HG02870 (cell line): Measurements from ENCODE around the gene WDR45B.

Experiments
- ATAC-seq: cut with Tn5 transposase; IDR thresholded peaks from one replicate; pipeline ENCODE4 v1.9.1; 2021; ENCODE audit warnings: mild to moderate bottlenecking, moderate library complexity; ENCODE audit not compliant: unreplicated experiment

WDR45B gene

DNA sequence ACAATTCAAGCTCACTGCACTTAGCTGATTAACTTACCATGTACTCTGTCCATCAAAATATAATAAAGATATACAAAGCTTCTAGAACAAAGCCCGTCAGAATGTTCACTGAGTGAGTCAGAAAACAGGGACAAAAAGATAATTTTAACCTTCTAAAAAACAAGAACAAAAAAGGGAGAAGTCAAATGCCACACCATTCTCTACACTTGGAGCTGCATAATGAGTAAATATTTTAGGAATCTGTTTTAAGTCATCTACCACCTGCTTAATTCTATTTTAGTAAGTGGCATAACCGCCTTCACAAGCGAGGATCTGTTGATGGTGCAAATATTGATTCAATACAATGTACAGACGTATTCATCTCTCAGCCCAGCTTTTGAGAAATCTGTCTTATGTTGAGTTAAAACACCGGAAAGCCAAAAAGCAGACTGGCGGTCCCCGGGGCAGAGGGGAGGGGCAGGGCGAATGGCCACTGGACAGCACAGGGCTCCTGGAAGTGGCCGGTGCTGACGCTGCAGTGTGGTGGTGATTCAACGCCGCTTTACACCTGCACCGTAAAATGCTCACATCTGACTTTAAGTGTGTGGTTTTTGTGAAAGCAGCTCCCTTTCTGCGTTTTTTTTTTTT lies 30.1 kb upstream of the WDR45B start:
- no peak for ATAC-seq

DNA sequence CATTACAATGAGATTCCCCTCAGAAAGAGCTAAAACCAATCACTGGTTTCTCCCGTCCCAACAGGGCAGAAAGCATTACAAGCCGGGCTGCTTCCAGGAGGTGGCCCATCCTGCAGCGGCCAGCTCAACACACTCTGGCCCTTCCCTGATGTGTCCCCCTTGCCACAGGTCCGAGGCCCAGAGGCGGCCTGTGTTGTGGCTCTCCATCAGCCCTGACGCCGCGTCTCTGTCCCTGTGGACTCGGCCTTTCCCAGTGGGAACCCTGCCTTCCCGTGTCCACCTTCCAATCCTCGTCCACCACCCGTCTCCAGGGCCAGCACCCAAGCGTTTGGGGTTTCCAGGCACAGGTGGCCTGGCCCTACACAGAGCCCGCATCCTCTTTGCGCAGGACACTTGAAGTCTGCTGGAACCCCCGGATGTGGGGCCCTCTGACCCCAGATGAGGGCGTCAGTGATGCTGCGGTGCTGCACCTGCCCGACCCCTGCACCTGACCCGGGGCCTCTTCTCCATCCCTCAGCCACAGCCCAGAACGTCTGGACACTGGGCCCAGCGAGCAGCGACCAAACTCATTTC lies 29.2 kb upstream of the WDR45B start:
- no peak for ATAC-seq

DNA sequence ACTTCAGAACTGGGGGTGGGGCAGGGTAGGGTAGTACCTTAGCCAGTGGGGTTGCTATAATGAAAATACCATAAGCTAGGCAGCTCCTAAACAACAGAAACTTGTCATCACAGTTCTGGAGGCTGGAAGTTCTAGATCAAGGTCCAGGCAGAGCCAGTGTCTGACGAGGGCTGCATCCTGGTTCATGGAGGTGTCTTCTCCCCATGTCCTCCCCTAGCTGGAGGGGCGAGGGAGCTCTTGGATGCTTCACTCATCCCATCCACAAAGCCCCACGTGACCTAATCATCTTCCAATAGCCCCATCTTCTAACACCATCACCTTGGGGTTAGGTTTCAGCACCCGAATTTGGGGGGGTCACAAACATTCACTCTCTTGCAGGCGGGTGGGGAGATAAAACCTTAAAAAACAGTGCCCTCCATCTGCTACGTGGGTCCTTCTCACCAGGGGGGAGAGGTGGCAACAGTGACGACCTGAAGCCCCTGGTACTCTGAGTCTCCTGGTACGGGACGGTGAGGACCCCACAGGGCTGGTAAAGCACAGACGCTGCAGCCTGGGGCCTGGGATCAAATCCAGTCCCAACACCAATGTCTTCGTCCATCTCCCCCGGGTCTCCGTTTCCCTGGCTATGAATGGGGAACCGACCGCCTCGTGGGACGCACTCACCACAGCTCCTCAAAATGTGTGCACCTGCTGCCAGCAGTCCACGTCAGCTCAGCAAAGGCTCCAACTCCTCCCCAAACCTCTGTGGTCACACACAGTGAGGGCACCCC lies 27.4 kb upstream of the WDR45B start:
- no peak for ATAC-seq

DNA sequence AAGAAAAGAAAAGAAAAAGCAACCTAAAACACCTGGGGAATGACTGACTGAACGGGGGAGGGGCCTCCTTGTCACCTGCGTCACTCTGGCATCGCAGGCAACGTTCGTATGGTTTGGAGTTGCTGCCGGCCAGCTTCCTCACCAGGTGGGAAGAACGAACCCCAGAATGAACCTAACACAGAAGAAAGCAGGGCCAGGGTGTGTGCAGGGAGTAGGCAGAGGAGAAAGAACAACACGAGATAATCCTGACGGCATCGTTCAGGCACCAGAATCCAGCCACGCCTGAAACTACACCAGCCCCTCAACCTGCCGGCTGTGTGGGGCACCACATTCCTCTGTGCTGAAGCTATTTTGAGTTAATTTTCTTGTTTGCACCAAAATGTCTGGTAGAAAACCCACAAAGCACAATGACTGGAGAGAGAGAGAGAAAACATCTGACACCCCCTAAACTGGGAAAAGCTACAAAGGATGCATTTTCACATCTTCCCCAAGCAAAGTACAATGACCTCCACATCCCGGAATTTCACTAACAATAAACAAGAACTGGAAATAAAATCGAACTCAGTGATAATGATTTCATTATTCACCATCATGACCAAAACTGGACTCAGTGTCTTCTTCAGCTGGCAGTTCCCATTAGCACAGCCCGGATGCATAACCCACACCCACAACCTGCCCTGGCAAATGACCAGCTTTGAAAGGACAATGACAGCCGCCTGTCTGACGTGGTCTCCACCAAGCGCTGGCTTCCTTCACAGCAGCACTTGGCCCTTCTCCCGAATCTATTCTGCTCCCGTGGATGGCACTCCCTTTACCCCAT lies 26.6 kb upstream of the WDR45B start:
- no peak for ATAC-seq

DNA sequence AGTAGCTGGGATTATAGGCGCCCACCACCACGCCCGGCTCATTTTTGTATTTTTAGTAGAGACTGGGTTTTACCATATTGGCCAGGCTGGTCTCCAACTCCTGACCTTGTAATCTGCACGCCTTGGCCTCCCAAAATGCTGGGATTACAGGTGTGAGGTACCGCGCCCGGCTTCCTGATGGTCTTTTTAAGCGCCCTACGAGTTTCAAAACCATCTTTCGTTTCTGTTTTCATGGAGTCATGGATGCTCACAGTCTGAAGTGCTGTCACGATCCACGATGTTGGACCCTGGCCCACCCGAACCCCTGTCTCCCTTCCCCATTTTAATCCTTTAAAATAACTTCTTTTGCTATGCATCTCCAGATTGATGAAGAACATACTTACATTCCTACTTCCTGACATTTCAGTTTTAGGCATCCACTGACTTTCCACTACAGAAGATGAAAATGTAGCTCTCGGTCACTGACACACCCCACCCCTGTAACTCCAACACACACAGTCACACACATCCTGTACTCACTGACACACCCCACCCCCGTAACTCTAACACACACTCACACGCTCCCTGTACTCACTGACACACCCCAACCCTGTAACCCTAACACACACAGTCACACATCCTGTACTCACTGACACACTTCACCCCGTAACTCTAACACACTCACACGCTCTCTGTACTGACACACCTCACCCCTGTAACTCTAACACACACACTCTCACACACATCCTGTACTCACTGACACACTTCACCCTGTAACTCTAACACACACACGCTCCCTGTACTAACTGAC lies 22.6 kb upstream of the WDR45B start:
- ATAC-seq = no peak

DNA sequence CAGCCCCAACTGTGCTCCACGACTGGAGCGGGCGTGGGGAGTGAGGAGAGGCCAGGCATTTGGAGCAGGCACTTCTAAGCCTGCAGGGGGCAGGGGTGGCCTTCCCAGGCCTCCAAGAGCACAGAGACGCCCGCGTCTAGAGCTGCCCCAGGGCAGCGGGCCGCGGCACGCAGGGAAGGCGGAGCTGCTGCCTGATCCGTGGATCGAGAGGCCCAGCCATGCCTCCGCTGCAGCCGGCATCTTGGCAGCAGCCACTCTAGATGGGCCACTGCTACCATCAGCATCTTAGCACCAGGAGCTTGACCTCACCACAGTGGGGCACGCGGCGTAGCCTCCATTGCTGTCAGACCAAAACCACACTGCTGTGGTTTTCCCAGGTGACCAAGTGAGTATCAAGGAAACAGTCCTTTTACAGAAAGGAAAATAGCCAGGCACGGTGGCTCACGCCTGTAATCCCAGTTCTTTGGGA lies 20.4 kb upstream of the WDR45B start:
- ATAC-seq = no peak

DNA sequence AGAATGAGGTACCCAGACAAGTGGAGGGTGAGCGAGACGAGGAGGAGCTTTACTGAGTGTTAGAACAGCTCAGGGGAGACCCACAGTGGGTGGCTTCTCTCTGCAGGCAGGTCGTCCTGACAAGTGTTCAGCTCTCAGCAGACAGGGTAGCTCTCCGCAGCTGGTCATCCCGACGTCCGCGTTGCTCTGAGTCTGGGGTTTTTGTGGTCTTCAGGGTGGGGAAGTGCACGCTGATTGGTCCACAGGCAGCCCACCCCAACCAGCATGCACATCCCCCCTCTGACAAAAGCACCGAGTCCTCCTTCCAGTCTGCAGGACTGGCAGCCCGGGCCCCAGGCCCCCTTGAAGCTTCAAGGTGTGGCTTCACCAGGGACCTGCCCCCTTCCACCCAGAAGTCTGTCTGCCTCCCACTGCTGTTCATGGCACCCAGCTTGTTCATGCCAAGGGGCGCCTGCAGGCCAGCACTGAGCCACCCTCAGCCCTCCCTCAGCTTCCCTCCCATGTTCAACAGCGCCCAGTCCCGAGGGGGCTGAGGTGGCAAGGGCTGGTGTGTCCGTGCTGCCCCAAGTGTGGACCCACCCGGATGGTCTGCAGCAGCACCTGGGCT lies 19.9 kb upstream of the WDR45B start:
- ATAC-seq = no peak

DNA sequence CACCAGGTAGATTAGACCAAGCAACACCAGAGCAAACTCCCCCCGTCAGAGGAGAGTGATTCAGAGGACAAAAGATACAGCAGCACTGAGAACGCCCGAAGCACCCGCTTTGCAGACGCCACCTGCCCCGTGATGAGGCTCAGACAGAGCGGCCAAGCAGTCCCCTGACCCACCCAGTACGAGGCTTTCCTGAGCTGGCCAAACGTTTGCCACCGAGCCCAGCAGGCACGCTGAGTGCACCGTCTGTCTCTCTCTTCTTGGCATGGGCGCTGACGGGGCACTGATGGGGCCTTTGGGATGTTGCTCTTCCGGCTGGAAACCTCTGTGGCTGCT lies 19.4 kb upstream of the WDR45B start:
- no peak for ATAC-seq

DNA sequence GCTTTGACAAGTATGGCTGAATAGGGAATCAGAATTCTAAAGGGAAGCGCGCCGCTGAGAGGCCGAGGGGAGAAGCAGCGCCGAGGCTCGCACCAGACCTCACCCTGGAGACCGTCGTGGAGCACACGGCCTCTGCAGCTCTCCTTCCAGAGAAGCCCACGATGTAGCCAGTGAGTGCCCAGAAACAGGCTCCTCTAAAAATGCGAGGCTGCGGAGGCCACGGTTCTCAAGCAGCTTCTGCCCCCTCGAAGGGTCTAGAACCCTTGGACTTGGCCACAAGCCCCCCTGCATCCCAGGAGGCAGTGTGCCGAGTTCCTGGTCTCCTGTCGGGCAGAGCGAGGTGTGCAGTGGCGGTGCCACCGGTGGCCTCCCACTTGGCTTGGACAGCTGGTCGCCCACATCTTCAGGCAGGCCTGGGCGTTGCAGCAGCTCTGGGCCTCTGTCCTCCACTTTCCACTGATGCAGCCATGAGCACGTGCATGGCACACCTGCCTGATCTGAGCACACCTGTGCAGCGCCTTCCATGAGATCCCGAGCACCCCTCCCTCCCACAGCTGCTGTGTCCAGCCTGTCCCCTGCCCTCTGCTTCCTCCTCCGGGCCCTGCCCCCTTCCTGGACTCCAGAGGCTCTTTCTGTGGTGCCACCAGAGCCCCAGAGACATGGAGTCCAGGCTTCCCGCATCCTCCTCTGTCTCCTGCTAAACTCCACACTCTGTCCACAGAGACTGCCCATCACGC lies 18.9 kb upstream of the WDR45B start:
- no peak for ATAC-seq

DNA sequence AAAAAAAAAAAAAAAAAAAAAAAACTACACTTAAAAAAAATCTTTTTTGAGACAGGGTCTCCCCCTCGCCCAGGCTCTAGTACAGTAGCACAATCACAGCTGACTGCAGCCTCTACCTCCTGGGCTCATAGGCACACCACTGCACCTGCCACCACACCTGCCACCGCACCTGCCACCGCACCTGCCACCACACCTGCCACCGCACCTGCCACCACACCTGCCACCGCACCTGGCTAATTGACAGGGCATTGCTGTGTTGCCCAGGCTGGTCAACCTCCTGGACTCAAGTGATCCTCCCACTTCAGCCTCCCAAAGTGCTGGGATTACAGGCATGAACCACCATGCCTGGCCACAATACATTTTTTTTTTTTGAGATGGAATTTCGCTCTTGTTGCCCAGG lies 17.6 kb upstream of the WDR45B start:
- ATAC-seq = no peak

DNA sequence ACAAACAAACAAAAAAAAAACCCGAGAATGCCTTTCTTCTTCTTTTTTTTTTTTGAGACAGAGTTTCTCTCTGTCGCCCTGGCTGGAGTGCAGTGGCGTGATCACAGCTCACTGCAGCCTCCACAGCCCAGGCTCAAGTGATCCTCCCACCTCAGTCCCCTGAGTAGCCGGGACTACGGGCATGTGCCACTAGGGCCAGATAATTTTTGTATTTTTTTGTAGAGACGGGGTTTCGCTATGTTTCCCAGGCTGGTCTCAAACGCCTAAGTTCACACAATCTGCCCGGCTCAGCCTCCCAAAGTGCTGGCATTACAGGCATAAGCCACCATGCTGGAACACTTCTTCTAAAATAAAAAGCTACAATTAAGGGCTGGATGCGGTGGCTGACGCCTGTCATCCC lies 17.0 kb upstream of the WDR45B start:
- ATAC-seq = no peak

DNA sequence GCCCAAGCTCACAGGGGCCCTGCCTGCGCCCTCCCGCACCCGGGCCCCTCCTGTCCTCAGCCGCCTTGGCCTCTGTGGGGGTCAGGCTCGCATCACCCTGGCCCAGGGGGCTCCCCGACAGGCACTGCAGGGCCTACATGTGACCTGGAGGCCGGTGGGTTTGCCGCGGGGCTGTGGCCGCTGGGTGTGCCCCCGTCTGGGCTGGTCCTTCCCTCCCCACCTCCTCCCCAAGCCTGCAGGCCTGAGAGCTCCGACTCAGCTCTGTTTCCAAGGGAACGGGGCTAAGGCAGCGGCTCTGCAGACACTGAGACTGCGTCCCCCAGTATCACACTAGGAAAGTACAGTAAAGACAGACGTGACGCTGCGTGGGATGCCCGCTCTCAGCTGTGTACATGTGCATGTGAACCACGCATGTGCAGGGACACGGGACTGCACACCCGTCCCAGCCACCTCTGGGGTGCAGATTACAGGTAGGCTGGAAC lies 16.5 kb upstream of the WDR45B start:
- ATAC-seq = no peak

DNA sequence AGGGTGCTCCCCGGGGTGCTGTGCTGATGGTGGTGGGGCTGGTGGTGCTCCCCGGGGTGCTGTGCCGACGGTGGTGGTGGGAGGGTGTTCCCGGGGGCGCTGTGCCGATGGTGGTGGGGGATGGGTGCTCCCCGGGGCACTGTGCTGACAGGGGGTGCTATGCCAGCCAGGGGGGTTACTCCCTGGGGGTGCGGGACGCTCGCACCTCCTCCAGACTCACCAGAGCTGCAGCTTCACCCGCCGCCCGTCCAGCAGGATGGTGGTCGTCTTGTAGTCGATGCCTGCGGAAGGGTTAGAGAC lies 16.0 kb upstream of the WDR45B start:
- no peak for ATAC-seq

DNA sequence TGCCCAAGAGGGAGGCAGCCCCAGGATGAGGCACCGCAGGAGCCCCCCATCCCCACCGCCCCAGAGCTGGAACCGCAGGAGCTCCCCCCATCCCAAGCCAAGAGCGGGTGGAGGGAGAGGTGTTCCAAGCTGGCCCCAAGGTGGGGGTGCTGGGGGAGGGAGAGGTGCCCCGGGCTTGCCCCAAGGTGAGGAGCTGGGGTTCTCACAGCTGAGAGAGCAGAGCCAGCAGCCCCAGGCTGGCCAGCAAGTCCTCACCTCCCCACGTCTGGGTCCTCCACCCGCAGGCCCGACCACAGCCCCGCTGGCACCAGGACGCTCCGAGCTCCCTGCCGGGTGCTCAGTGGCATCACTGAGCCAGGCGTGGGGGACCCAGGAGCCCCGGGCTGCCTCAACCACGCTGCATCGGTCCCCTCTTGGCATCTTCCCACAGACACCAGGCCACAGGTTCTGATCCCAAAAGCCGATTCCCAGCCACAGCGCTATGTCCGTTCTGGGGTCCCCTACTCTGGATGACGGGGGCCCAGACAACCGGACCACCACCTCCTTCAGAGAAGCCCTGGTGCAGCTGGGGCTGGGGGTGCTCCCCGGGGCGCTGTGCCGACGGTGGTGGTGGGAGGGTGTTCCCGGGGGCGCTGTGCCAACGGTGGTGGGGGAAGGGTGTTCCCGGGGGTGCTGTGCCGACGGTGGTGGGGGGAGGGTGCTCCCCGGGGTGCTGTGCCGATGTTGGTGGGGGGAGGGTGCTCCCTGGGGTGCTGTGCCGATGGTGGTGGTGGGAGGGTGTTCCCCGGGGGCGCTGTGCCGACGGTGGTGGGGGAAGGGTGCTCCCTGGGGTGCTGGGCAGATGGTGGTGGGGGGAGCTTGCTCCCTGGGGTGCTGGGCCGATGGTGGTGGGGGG lies 15.4 kb upstream of the WDR45B start:
- ATAC-seq = no peak

DNA sequence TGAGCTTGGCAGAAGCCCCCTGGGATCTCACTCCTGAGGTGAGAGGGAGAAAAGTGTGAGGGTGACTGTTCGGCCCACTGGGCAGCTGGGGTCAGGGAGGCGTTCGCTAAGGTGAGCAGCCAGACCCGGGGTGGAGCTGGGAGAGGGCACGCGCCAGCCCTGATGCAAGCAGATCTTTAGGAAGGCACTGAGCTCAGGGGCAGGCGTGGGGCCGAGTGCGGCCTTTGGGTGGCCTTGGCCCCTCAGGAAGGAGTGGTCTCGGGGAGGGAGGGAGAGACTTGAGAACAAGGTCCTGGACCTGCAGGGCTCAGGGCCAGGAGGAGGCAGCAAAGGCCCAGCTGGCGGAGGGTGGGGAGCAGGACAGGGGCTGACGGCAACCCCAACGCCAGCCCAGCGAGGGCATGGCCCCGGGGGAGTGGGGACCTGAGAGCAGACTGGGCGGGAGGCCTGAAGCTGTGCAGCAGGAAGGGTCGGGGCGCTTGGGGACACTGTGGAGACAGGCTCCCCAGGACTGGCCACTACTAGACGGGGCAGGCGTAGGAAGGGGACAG lies 14.5 kb upstream of the WDR45B start:
- no peak for ATAC-seq

DNA sequence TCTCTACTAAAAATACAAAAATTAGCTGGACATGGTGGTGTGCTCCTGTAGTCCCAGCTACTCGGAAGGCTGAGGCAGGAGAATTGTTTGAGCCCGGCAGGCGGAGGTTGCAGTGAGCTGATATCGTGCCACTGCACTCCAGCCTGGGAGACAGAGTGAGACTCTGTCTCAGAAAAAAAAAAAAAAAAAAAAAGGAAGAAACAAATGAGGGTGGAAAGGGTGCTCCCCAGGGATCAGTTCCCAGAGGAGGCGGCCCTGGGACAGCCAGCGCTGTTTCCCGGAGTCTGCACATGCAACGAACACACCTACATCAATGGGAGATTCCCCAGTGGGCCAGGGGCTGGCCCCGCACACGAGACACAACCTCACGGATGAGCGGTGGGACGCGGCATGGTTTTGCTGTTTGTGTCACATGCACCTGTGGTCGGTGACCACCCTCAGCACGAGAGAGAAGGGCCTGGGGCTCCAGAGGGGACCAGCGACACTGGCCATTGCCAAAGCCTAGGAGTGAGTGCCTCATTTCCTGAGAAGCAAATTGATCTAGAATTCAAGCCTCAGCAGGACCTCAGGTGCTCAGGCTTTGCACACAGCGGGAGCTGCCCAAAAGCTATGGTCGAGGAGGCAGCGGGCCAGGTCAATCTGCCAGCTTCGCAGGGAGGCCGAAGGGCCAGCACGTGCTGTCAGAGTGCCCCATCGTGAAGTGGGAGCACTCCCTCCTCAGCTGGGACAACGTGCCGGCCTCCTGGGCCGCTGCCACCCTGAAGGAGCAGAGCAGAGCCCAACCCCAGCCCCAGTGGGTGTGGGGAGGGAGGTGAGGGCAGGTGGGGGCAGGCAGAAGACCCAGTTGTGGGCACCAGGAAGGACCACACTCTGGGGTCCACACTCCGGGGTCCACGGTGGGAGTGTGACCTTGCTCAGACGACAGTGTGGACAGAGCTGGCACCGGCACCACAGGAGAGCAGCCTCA lies 13.8 kb upstream of the WDR45B start:
- no peak for ATAC-seq

DNA sequence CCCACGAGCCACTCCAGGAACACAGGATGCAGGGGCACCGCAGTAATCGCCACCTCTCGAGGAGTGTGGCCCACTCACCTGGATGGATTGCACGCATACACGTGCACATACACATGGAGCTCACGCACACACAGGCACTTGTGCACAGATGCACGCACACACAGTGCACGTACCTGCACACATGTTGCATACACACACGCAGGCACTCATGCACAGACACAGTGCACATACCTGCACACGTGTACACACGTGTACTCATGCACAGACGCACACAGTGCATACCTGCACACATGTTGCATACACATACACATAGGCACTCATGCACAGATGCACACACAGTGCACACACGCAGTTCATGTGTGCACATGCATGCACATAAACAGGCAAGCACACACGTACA lies 11.6 kb upstream of the WDR45B start:
- ATAC-seq = no peak
